HepG2 (cell line): ENCODE data around the gene TNS1. TPM values are rescaled to one million over a fixed set of nuclear protein-coding genes. Genes with fewer than 3 reads are reported as not detected.

Experiments used
- ATAC-seq: fragments of 200-7000 bp; cut with Tn5 transposase; 3 replicates; pipeline ENCODE4 v1.9.1; 2020; ENCODE audit warnings: mild to moderate bottlenecking, moderate library complexity
- BruUV-seq: library from RNA; stranded (reverse); fragments of 400-500 nt; replicated peaks from 2 replicates; lab custom pipeline; 2021; lab: Mats Ljungman, UMichigan
- CTCF ChIA-PET: fragments of 300-600 bp; formaldehyde crosslinking; extraction: SDS; loops from one replicate; lab custom pipeline; 2021; ENCODE audit warnings: low total read pairs, inconsistent platforms, low intra/inter-chr PET ratio; lab: Yijun Ruan, JAX
- POLR2A ChIA-PET: fragments of 350-600 bp; sonication (Branson Sonifier 250); formaldehyde crosslinking; loops from one replicate; lab custom pipeline; 2020; ENCODE audit warnings: antibody characterized with exemption, inconsistent platforms; lab: Yijun Ruan, JAX
- DNase-seq: peaks from one replicate; pipeline ENCODE4 v3.0.0-alpha.2; 2015; ENCODE audit warnings: low spot score
- FAIRE-seq: peaks from 3 replicates; lab custom pipeline; 2011; peaks lifted over from hg19 to GRCh38; lab: Jason Lieb, UNC
- H2AFZ ChIP-seq: one replicate; pipeline ENCODE4 v1.6.1; 2011; ENCODE audit warnings: low read length, inconsistent platforms
- H3K27ac ChIP-seq: fragments of 300-600 bp; 3 replicates; pipeline ENCODE4 v1.8.0; 2011; ENCODE audit warnings: mixed run types, mild to moderate bottlenecking, mixed read lengths, low read length, inconsistent platforms; ENCODE audit not compliant: insufficient read depth; ENCODE audit errors: extremely low read length
- H3K27me3 ChIP-seq, 2 experiments: fragments of 200-600 bp in 1 of 2; 2 replicates in 1 of 2; 3 replicates in 1 of 2; pipeline versions ENCODE4 v1.6.0 to v1.8.0; 2011; ENCODE audit warnings: low read length in 2 of 2, mild to moderate bottlenecking in 2 of 2, moderate library complexity in 2 of 2, inconsistent platforms in 1 of 2; ENCODE audit not compliant: insufficient read depth in 2 of 2, control insufficient read depth in 1 of 2
- H3K36me3 ChIP-seq, 2 experiments: fragments of 200-600 bp in 1 of 2; replicated peaks in 1 of 2; 2 replicates in 1 of 2; 3 replicates in 1 of 2; pipeline versions ENCODE4 v1.5.1 to v1.8.0; 2011; ENCODE audit warnings: low read length in 2 of 2, inconsistent platforms in 1 of 2; ENCODE audit not compliant: insufficient read depth in 2 of 2, control insufficient read depth in 1 of 2
- H3K4me1 ChIP-seq: 2 replicates; pipeline ENCODE4 v1.5.1; 2012; ENCODE audit warnings: low read length, inconsistent platforms; ENCODE audit not compliant: insufficient read depth
- H3K4me2 ChIP-seq: 2 replicates; pipeline ENCODE4 v1.6.0; 2011; ENCODE audit warnings: low read depth, low read length, inconsistent platforms
- H3K4me3 ChIP-seq, 3 experiments: fragments of 200-600 bp in 1 of 3; sonication (generic), shearing (Covaris generic) in 1 of 3; replicated peaks in 1 of 3; 2 replicates each; pipeline ENCODE4 v1.5.1; 2011 to 2016; ENCODE audit warnings: low read length in 3 of 3, inconsistent platforms in 2 of 3, low read depth in 2 of 3, mild to moderate bottlenecking in 2 of 3, control low read depth in 1 of 3, mixed read lengths in 1 of 3; ENCODE audit not compliant: insufficient read depth in 1 of 3
- H3K79me2 ChIP-seq: one replicate; pipeline ENCODE4 v1.6.1; 2011; ENCODE audit warnings: low read length, inconsistent platforms; ENCODE audit not compliant: insufficient read depth
- H3K9ac ChIP-seq: 2 replicates; pipeline ENCODE4 v1.6.0; 2011; ENCODE audit warnings: mild to moderate bottlenecking, low read depth, low read length, inconsistent platforms; ENCODE audit not compliant: insufficient read depth
- H3K9me3 ChIP-seq: 2 replicates; pipeline ENCODE4 v1.5.1; 2012; ENCODE audit warnings: mild to moderate bottlenecking, low read length
- H4K20me1 ChIP-seq: 2 replicates; pipeline ENCODE4 v1.6.0; 2011; ENCODE audit warnings: inconsistent platforms, mild to moderate bottlenecking, low read length, moderate library complexity; ENCODE audit not compliant: insufficient read depth
- BRCA1 ChIP-seq: sonication (generic); formaldehyde crosslinking; IDR thresholded peaks from 2 replicates; pipeline ENCODE4 v1.4.0; 2020; ENCODE audit warnings: missing genetic modification reagents
- HIC2 ChIP-seq: sonication (generic); formaldehyde crosslinking; IDR thresholded peaks from 2 replicates; pipeline ENCODE4 v1.9.0; 2022; ENCODE audit warnings: low read depth, missing genetic modification reagents
- HMGXB3 ChIP-seq: sonication (generic); formaldehyde crosslinking; IDR thresholded peaks from 2 replicates; pipeline ENCODE4 v1.4.0; 2020; ENCODE audit warnings: missing genetic modification reagents, borderline replicate concordance
- SALL1 ChIP-seq: sonication (generic); formaldehyde crosslinking; IDR thresholded peaks from 2 replicates; pipeline ENCODE4 v1.8.0; 2022; ENCODE audit warnings: mild to moderate bottlenecking, missing genetic modification reagents
- SP4 ChIP-seq: sonication (generic); formaldehyde crosslinking; IDR thresholded peaks from 2 replicates; pipeline ENCODE4 v1.8.1; 2023; ENCODE audit warnings: mild to moderate bottlenecking, missing genetic modification reagents
- SRF ChIP-seq: IDR thresholded peaks from 2 replicates; pipeline ENCODE4 v1.6.1; 2011; ENCODE audit warnings: mild to moderate bottlenecking, low read depth, low read length, moderate library complexity
- ZMYM3 ChIP-seq: sonication (generic); formaldehyde crosslinking; IDR thresholded peaks from 2 replicates; pipeline ENCODE4 v1.5.1; 2020; ENCODE audit warnings: mild to moderate bottlenecking, missing genetic modification reagents
- ZNF543 ChIP-seq: sonication (generic); formaldehyde crosslinking; IDR thresholded peaks from 2 replicates; pipeline ENCODE4 v1.4.0; 2020; ENCODE audit warnings: mild to moderate bottlenecking, missing genetic modification reagents
- WGBS: methylation state at CpG from one replicate; pipeline ENCODE4 v1.1.6; 2017; ENCODE audit warnings: low lambda C conversion rate; 5-methylcytosine and 5-hydroxymethylcytosine counted together
- in situ Hi-C: cut with HindIII; loops from 2 replicates; pipeline ENCODE4 v1.10.0; 2017; ENCODE audit warnings: low pct_unique_long_range_greater_than_20kb; ENCODE audit not compliant: extremely low pct_ligation_motif_present
- intact Hi-C: fragments of 100-400 bp; cut with micrococcal nuclease; formaldehyde crosslinking; loops from one replicate; pipeline ENCODE4 v1.10.0; 2022; ENCODE audit not compliant: unreplicated experiment
- polyA plus RNA-seq, 8 experiments: library from polyadenylated mRNA; depleted of rRNA in 3 of 8; stranded (reverse) in 7 of 8; unstranded in 1 of 8; fragments of >200 nt; fragmentation: Illumina TruSeq in 4 of 8; extraction: Trizol in 4 of 8; gene quantifications; 2 replicates each; pipeline versions ENCODE4 v1.2.1 to v1.2.3, GENCODE V29; 2011 to 2016; ENCODE audit warnings: low read depth in 4 of 8, missing spikeins in 1 of 8, mixed read lengths in 1 of 8; ENCODE audit not compliant: insufficient read depth in 1 of 8
- total RNA-seq, 5 experiments: library from RNA; depleted of rRNA; stranded (reverse); fragments of >200 nt; fragmentation: Illumina TruSeq; extraction: Trizol; gene quantifications; 2 replicates each; pipeline ENCODE4 v1.2.3, GENCODE V29; 2016; ENCODE audit warnings: low read depth in 1 of 5
- TF ChIP-seq, protein P1 (sequence below): sonication (generic); formaldehyde crosslinking; IDR thresholded peaks from 2 replicates; pipeline ENCODE4 v1.5.1; 2020; ENCODE audit warnings: mild to moderate bottlenecking, missing genetic modification reagents, moderate library complexity

TNS1 gene
- total and polyA plus RNA-seq, 2 of the 13 experiments (the other 11 are each of a cell fraction or from before 2014, with no cell fraction given), result 1.9 to 118 TPM

DNA sequence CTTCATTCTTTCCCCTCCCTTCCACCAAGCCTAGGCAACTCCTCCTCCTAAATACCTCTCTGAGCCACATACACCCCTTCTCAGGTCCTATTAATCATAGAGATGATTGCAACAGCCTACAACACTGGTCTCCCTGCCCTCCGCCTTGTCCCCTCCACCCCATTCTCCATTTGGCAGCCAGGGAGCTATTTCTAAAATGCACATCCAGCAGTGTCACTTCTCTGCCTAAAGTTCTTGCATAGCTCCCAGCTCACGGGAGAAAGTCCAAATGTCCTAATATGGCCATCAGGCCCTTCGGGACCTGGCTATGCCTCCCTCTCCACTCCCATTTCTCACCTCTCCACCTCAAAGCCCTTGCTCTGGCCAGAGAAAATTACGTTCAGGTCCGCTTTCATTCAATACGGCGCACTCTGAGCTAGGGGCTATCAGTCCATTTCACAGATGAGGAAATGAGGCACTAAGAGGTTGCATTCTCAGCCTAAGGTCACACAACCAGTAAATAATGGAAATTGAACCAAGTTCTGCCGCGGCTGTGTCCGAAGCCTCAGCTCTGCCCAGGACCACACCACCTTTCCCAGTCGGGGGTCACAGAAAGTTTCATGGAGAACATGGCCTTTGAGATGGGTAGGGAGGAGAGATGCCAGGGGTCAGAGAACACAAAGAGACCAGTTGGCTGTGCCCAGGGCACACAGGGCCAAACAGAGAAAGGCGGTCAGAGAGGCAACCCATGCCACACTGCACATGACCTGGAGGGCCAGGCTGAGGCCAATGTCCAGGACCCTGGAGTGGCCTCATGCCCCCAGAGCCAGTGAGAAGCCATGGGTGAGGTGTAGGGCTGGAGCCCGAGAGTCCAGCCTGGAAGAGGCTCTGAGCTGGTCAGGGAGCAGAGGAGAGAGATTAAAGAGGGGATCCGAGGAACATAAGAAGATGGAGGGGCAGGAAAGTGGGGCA is 72.8 kb downstream of the TNS1 start:
- peaks cover 59% of the 10 kb centered on the region for H3K4me1 ChIP-seq
- no TSS peak for BruUV-seq
- H3K79me2 ChIP-seq, result no peaks in the 10 kb centered on the region
- peak overlapping the region; percentile 39 for H3K4me2 ChIP-seq
- peaks cover 48% of the 10 kb centered on the region; the same call in 1 of the 2 replicates for H4K20me1 ChIP-seq
- peak; percentile 63 for ATAC-seq
- no peaks in the 10 kb centered on the region for H3K9me3 ChIP-seq
- CTCF ChIA-PET, result no interaction called here
- H3K4me3 ChIP-seq, result no peak overlapping the region
- peak; percentile 44 for FAIRE-seq
- no peak overlapping the region for H2AFZ ChIP-seq
- no peaks in the 10 kb centered on the region for H3K27me3 ChIP-seq
- peak; percentile 58 for DNase-seq
- no peaks in the 10 kb centered on the region; a peak in 2 of 5 replicates for H3K36me3 ChIP-seq
- intact Hi-C loops (no loop called here), in situ Hi-C loops (no loop called here)
- 66% methylated on average over 14 of the region's 14 CpGs for WGBS
- POLR2A ChIA-PET, result no interaction called here
- H3K9ac ChIP-seq, result no peak overlapping the region
- no peak overlapping the region for H3K27ac ChIP-seq
- TF ChIP-seq SALL1 (CRISPR knock-in tag) (peak; percentile 41; the same call in 1 of the 2 replicates), HIC2 (CRISPR knock-in tag) (peak; percentile 43; the same call in 1 of the 2 replicates), SRF (peak; percentile 95), ZNF543 (CRISPR knock-in tag) (no peak), ZMYM3 (CRISPR knock-in tag) (peak; percentile 87), BRCA1 (CRISPR knock-in tag) (no peak), HMGXB3 (CRISPR knock-in tag) (no peak), SP4 (0 out of 2 replicates have a peak, but pooled peaks have one; percentile 23)
- TF ChIP-seq, protein P1, sequence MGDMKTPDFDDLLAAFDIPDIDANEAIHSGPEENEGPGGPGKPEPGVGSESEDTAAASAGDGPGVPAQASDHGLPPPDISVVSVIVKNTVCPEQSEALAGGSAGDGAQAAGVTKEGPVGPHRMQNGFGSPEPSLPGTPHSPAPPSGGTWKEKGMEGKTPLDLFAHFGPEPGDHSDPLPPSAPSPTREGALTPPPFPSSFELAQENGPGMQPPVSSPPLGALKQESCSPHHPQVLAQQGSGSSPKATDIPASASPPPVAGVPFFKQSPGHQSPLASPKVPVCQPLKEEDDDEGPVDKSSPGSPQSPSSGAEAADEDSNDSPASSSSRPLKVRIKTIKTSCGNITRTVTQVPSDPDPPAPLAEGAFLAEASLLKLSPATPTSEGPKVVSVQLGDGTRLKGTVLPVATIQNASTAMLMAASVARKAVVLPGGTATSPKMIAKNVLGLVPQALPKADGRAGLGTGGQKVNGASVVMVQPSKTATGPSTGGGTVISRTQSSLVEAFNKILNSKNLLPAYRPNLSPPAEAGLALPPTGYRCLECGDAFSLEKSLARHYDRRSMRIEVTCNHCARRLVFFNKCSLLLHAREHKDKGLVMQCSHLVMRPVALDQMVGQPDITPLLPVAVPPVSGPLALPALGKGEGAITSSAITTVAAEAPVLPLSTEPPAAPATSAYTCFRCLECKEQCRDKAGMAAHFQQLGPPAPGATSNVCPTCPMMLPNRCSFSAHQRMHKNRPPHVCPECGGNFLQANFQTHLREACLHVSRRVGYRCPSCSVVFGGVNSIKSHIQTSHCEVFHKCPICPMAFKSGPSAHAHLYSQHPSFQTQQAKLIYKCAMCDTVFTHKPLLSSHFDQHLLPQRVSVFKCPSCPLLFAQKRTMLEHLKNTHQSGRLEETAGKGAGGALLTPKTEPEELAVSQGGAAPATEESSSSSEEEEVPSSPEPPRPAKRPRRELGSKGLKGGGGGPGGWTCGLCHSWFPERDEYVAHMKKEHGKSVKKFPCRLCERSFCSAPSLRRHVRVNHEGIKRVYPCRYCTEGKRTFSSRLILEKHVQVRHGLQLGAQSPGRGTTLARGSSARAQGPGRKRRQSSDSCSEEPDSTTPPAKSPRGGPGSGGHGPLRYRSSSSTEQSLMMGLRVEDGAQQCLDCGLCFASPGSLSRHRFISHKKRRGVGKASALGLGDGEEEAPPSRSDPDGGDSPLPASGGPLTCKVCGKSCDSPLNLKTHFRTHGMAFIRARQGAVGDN, result peak; percentile 53; the same call in 1 of the 2 replicates
